ENCODE measurements around the gene LYZL6. TPM values are rescaled to one million over a fixed set of nuclear protein-coding genes. Genes with fewer than 3 reads are reported as not detected.

LYZL6 gene
- total RNA-seq, 1 donor from 2014 or later, result not detected

DNA sequence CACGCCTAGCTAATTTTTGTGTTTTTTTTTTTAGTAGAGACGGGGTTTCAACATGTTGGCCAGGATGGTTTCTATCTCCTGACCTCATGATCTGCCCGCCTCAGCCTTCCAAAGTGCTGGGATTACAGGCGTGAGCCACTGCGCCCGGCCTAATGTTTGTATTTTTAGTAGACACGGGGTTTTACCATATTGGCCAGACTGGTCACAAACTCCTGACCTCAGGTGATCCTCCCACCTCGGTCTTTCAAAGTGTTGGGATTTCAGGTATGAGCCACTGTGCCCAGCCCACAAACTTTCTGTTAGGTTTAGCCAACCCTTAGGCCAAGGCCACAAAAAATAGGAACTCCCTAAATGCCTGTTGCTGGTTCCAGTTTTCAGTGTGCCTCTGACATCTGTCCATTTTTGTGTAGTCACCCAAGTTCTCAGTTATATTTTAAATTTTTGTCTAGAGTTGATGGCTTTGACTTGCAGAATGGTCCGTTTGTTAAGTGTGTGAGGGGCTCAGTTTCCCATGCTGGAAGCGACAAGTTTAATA is 25.1 kb upstream of the LYZL6 start:
- Mint-ChIP-seq H3K27me3 (ENCODE audit: low read depth) (peaks cover 20% of the 10 kb centered on the region), H3K4me1 (no peaks in the 10 kb centered on the region), H3K27ac (no peak overlapping the region), H3K4me3 (no peak overlapping the region), H3K36me3 (no peaks in the 10 kb centered on the region), H3K9me3 (no peaks in the 10 kb centered on the region)
- DNase-seq (ENCODE audit: low spot score in 2 of 2, unreplicated experiment in 2 of 2), result peak in 1 of 2 experiments; percentile 19
- TF ChIP-seq, protein P1, sequence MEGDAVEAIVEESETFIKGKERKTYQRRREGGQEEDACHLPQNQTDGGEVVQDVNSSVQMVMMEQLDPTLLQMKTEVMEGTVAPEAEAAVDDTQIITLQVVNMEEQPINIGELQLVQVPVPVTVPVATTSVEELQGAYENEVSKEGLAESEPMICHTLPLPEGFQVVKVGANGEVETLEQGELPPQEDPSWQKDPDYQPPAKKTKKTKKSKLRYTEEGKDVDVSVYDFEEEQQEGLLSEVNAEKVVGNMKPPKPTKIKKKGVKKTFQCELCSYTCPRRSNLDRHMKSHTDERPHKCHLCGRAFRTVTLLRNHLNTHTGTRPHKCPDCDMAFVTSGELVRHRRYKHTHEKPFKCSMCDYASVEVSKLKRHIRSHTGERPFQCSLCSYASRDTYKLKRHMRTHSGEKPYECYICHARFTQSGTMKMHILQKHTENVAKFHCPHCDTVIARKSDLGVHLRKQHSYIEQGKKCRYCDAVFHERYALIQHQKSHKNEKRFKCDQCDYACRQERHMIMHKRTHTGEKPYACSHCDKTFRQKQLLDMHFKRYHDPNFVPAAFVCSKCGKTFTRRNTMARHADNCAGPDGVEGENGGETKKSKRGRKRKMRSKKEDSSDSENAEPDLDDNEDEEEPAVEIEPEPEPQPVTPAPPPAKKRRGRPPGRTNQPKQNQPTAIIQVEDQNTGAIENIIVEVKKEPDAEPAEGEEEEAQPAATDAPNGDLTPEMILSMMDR (IDR thresholded peaks at IDR 0.05; ENCODE audit: unreplicated experiment), result no peak

GRCh38 chr17:35965272-35965671 is 21.8 kb upstream of the LYZL6 start:
- Mint-ChIP-seq H3K27me3 (ENCODE audit: low read depth) (peaks cover 29% of the 10 kb centered on the region), H3K4me3 (no peak overlapping the region), H3K9me3 (no peaks in the 10 kb centered on the region), H3K36me3 (no peaks in the 10 kb centered on the region), H3K27ac (no peak overlapping the region), H3K4me1 (no peaks in the 10 kb centered on the region)
- TF ChIP-seq, protein P1 (IDR thresholded peaks at IDR 0.05; ENCODE audit: unreplicated experiment), result no peak
- peak in 1 of 2 experiments; percentile 13 for DNase-seq (ENCODE audit: low spot score in 2 of 2, unreplicated experiment in 2 of 2)

- DNase-seq (ENCODE audit: low spot score in 2 of 2, unreplicated experiment in 2 of 2), result no peak
- Mint-ChIP-seq H3K27ac (no peak overlapping the region), H3K36me3 (no peaks in the 10 kb centered on the region), H3K27me3 (ENCODE audit: low read depth) (peaks cover 30% of the 10 kb centered on the region), H3K9me3 (no peaks in the 10 kb centered on the region), H3K4me1 (no peaks in the 10 kb centered on the region), H3K4me3 (no peak overlapping the region)
- TF ChIP-seq, protein P1 (IDR thresholded peaks at IDR 0.05; ENCODE audit: unreplicated experiment), result no peak
These were observed 20.1 kb upstream of the LYZL6 start for GRCh38 chr17:35963663-35964062.

GRCh38 chr17:35953720-35954119 is 10.2 kb upstream of the LYZL6 start:
- no peak for DNase-seq (ENCODE audit: low spot score in 2 of 2, unreplicated experiment in 2 of 2)
- peaks cover 33% of the 10 kb centered on the region for H3K27me3 Mint-ChIP-seq (ENCODE audit: low read depth)
- H3K36me3 Mint-ChIP-seq, result no peaks in the 10 kb centered on the region
- no peaks in the 10 kb centered on the region for H3K4me1 Mint-ChIP-seq
- no peak overlapping the region for H3K4me3 Mint-ChIP-seq
- H3K27ac Mint-ChIP-seq, result no peak overlapping the region
- TF ChIP-seq, protein P1 (IDR thresholded peaks at IDR 0.05; ENCODE audit: unreplicated experiment), result no peak
- no peaks in the 10 kb centered on the region for H3K9me3 Mint-ChIP-seq

- no peak overlapping the region for H3K27ac Mint-ChIP-seq
- DNase-seq (ENCODE audit: low spot score in 2 of 2, unreplicated experiment in 2 of 2), result no peak
- H3K4me3 Mint-ChIP-seq, result no peak overlapping the region
These were observed 5.9 kb upstream of the LYZL6 start for GRCh38 chr17:35949401-35949800.

More at GRCh38 chr17:35949401-35949800, 5.9 kb upstream of the LYZL6 start:
- TF ChIP-seq, protein P1 (IDR thresholded peaks at IDR 0.05; ENCODE audit: unreplicated experiment), result no peak
- Mint-ChIP-seq H3K27me3 (ENCODE audit: low read depth) (peaks cover 13% of the 10 kb centered on the region), H3K4me1 (no peaks in the 10 kb centered on the region), H3K9me3 (no peaks in the 10 kb centered on the region), H3K36me3 (no peaks in the 10 kb centered on the region)
